Liver (tissue), 9 donors: ENCODE results near the gene ST14. TPM values are rescaled to one million over a fixed set of nuclear protein-coding genes. Genes with fewer than 3 reads are reported as not detected.

ENCODE experiments used
- DNase-seq: peaks from one replicate; pipeline ENCODE4 v3.0.0-alpha.2; 2017; ENCODE audit warnings: low spot score
- H3K27ac ChIP-seq, 2 donors: one replicate each; pipeline ENCODE4 v1.7.0; 2013; ENCODE audit warnings: inconsistent platforms in 2 of 2, low read length in 2 of 2, control low read depth in 1 of 2, low read depth in 1 of 2, mild to moderate bottlenecking in 1 of 2
- H3K27me3 ChIP-seq, 4 donors: one replicate each; pipeline versions ENCODE4 v1.6.1 to v1.7.0; 2013; ENCODE audit warnings: low read length in 3 of 4, inconsistent platforms in 1 of 4, mild to moderate bottlenecking in 1 of 4, moderate library complexity in 1 of 4; ENCODE audit not compliant: control insufficient read depth in 4 of 4, insufficient read depth in 4 of 4
- H3K36me3 ChIP-seq, 4 donors: one replicate each; pipeline versions ENCODE4 v1.6.1 to v1.7.0; 2013; ENCODE audit warnings: low read length in 3 of 4, mild to moderate bottlenecking in 3 of 4, low read depth in 1 of 4, moderate library complexity in 1 of 4; ENCODE audit not compliant: control insufficient read depth in 4 of 4, insufficient read depth in 3 of 4
- H3K4me1 ChIP-seq, 4 donors: one replicate each; pipeline versions ENCODE4 v1.6.1 to v1.7.0; 2013; ENCODE audit warnings: low read length in 3 of 4, mild to moderate bottlenecking in 3 of 4, moderate library complexity in 1 of 4; ENCODE audit not compliant: control insufficient read depth in 4 of 4, insufficient read depth in 4 of 4
- H3K4me3 ChIP-seq, 3 donors: one replicate each; pipeline versions ENCODE4 v1.6.1 to v1.7.0; 2013; ENCODE audit warnings: low read length in 3 of 3, control low read depth in 1 of 3, low read depth in 1 of 3, mild to moderate bottlenecking in 1 of 3
- H3K9ac ChIP-seq, 2 donors: one replicate each; pipeline ENCODE4 v1.7.0; 2013; ENCODE audit warnings: low read length in 2 of 2, mild to moderate bottlenecking in 2 of 2, moderate library complexity in 2 of 2, control low read depth in 1 of 2, low read depth in 1 of 2
- H3K9me3 ChIP-seq, 4 donors: one replicate each; pipeline versions ENCODE4 v1.6.1 to v1.7.0; 2013; ENCODE audit warnings: low read length in 3 of 4; ENCODE audit not compliant: control insufficient read depth in 4 of 4
- ATF3 ChIP-seq: IDR thresholded peaks from 2 replicates; pipeline ENCODE4 v1.6.1; 2016; ENCODE audit warnings: antibody characterized with exemption
- CTCF ChIP-seq: fragments of 150-350 bp; IDR thresholded peaks from 2 replicates; pipeline ENCODE4 v1.5.1; 2017; ENCODE audit warnings: improper control_type of control experiment, low read depth, low read length; ENCODE audit not compliant: missing input control
- EGR1 ChIP-seq, 2 donors: IDR thresholded peaks; 2 replicates each; pipeline ENCODE4 v1.6.1; 2016 to 2018; ENCODE audit warnings: antibody characterized with exemption in 2 of 2, low read depth in 2 of 2
- FOXA1 ChIP-seq: IDR thresholded peaks from 2 replicates; pipeline ENCODE4 v1.6.1; 2016; ENCODE audit warnings: antibody characterized with exemption
- HNF4A ChIP-seq, 2 donors: conservative IDR thresholded peaks; 2 replicates each; pipeline ENCODE4 v1.6.1; 2016; ENCODE audit warnings: antibody characterized with exemption in 2 of 2, mild to moderate bottlenecking in 2 of 2
- HNF4G ChIP-seq: IDR thresholded peaks from 2 replicates; pipeline ENCODE4 v1.6.1; 2016; ENCODE audit warnings: antibody characterized with exemption
- JUND ChIP-seq, 2 donors: IDR thresholded peaks; 2 replicates each; pipeline ENCODE4 v1.6.1; 2016; ENCODE audit warnings: antibody characterized with exemption in 2 of 2
- NR2F2 ChIP-seq: IDR thresholded peaks from 2 replicates; pipeline ENCODE4 v1.6.1; 2016; ENCODE audit warnings: antibody characterized with exemption
- RAD21 ChIP-seq, 2 donors: IDR thresholded peaks; 2 replicates each; pipeline ENCODE4 v1.6.1; 2016; ENCODE audit warnings: antibody characterized with exemption in 2 of 2, mild to moderate bottlenecking in 2 of 2
- REST ChIP-seq: IDR thresholded peaks from 2 replicates; pipeline ENCODE4 v1.6.1; 2016; ENCODE audit warnings: antibody characterized with exemption, mild to moderate bottlenecking
- RXRA ChIP-seq, 2 donors: IDR thresholded peaks; 2 replicates each; pipeline ENCODE4 v1.6.1; 2017 to 2018; ENCODE audit warnings: antibody characterized with exemption in 2 of 2, mild to moderate bottlenecking in 1 of 2
- SP1 ChIP-seq: IDR thresholded peaks from 2 replicates; pipeline ENCODE4 v1.6.1; 2018; ENCODE audit warnings: antibody characterized with exemption, mild to moderate bottlenecking
- TAF1 ChIP-seq: conservative IDR thresholded peaks from 2 replicates; pipeline ENCODE4 v1.6.1; 2016; ENCODE audit warnings: antibody characterized with exemption, mild to moderate bottlenecking
- YY1 ChIP-seq: IDR thresholded peaks from 2 replicates; pipeline ENCODE4 v1.6.1; 2016; ENCODE audit warnings: antibody characterized with exemption, mild to moderate bottlenecking
- ZBTB33 ChIP-seq: IDR thresholded peaks from 2 replicates; pipeline ENCODE4 v1.6.1; 2016; ENCODE audit warnings: antibody characterized with exemption
- WGBS: extraction: QIAGEN DNeasy Blood & Tissue Kit; methylation state at CpG from one replicate; pipeline ENCODE4 v1.1.7; 2013; 5-methylcytosine and 5-hydroxymethylcytosine counted together
- polyA plus RNA-seq, 2 donors: library from polyadenylated mRNA; stranded (reverse) in 1 of 2; unstranded in 1 of 2; fragments of 200-250 nt in 1 of 2; fragments of >200 nt in 1 of 2; fragmentation: Nextera tagmentation in 1 of 2; extraction: Ambion mirVana in 1 of 2; gene quantifications; one replicate each; pipeline versions ENCODE4 v1.2.1 to v1.2.3, GENCODE V29; 2013 to 2015
- total RNA-seq, 2 donors: library from RNA; depleted of rRNA; stranded (reverse); fragments of >200 nt; gene quantifications; one replicate each; pipeline ENCODE4 v1.2.3, GENCODE V29; 2014
- donor health status: healthy.
- donor health status: healthy.
- donor health status: healthy.
- donor health status: healthy.
- donor health status: healthy.

ST14 gene
- total and polyA plus RNA-seq, 4 donors = 2.8 to 5.9 (median 4.5) TPM

GRCh38 chr11:130162733-130163132, 3.2 kb downstream of the ST14 start:
- Histone ChIP-seq H3K9ac (no peak overlapping the region), H3K9me3 (no peaks in the 10 kb centered on the region), H3K4me3 (no peak overlapping the region), H3K36me3 (no peaks in the 10 kb centered on the region), H3K27ac (no peak overlapping the region), H3K27me3 (no peaks in the 10 kb centered on the region), H3K4me1 (peaks cover 4 to 21% (median 13%) of the 10 kb centered on the region in 4 donors)
- 64% methylated on average over 5 of the region's 5 CpGs for WGBS
- no peak for TF ChIP-seq JUND (IDR thresholded peaks at IDR 0.05)
- no peak for TF ChIP-seq RAD21 (IDR thresholded peaks at IDR 0.05)
- TF ChIP-seq HNF4A (conservative IDR thresholded peaks at IDR 0.05) = no peak
- TF ChIP-seq NR2F2 = no peak
- TF ChIP-seq EGR1 (IDR thresholded peaks at IDR 0.05; ENCODE audit: low read depth in 2 of 2) = no peak
- TF ChIP-seq CTCF = no peak
- no peak for TF ChIP-seq SP1
- TF ChIP-seq ZBTB33 = no peak
- no peak for TF ChIP-seq ATF3
- TF ChIP-seq HNF4G = no peak
- no peak for TF ChIP-seq RXRA (IDR thresholded peaks at IDR 0.05)
- no peak for TF ChIP-seq FOXA1
- TF ChIP-seq YY1 = no peak
- TF ChIP-seq REST = no peak
- no peak for TF ChIP-seq TAF1
- DNase-seq = no peak

GRCh38 chr11:130163346-130164220, 4.0 kb downstream of the ST14 start:
- no peaks in the 10 kb centered on the region for H3K27me3 ChIP-seq
- peak overlapping the region; percentile 16 to 47 (median 27) for H3K4me3 ChIP-seq
- TF ChIP-seq SP1 (no peak), ZBTB33 (no peak), EGR1 (IDR thresholded peaks at IDR 0.05; ENCODE audit: low read depth in 2 of 2) (no peak), RAD21 (IDR thresholded peaks at IDR 0.05) (peak in 1 of 2 donors; percentile 45)
- peaks cover 4 to 21% (median 13%) of the 10 kb centered on the region in 4 donors for H3K4me1 ChIP-seq
- no peaks in the 10 kb centered on the region for H3K9me3 ChIP-seq
- 39% methylated on average over 13 of the region's 13 CpGs for WGBS
- no peak overlapping the region for H3K9ac ChIP-seq
- DNase-seq = no peak
- H3K27ac ChIP-seq = no peak overlapping the region
- H3K36me3 ChIP-seq = no peaks in the 10 kb centered on the region
